IMR-90 (cell line): ENCODE measurements around the gene ZNF263. TPM values are rescaled to one million over a fixed set of nuclear protein-coding genes. Genes with fewer than 3 reads are reported as not detected.
A peak's percentile ranks its signal among the peaks of the same experiment; 100 is the strongest.

Source experiments
- ATAC-seq: fragments of 200-7000 bp; cut with Tn5 transposase; 2 replicates; pipeline ENCODE4 v1.9.1; 2020; ENCODE audit warnings: low read depth, mild to moderate bottlenecking, moderate library complexity
- BruUV-seq: library from RNA; stranded (reverse); fragments of 400-500 nt; replicated peaks from 2 replicates; lab custom pipeline; 2021; lab: Mats Ljungman, UMichigan
- CTCF ChIA-PET: fragments of 300-600 bp; formaldehyde crosslinking; extraction: SDS; loops from one replicate; lab custom pipeline; 2021; ENCODE audit warnings: antibody characterized with exemption; lab: Yijun Ruan, JAX
- POLR2A ChIA-PET: fragments of 300-600 bp; sonication (Branson Sonifier 250); formaldehyde crosslinking; loops from one replicate; lab custom pipeline; 2022; ENCODE audit warnings: antibody characterized with exemption; ENCODE audit not compliant: unreplicated experiment; lab: Charles Lee
- DNase-seq: peaks from one replicate; pipeline ENCODE4 v3.0.0; 2013
- H2AFZ ChIP-seq: replicated peaks from 2 replicates; pipeline ENCODE3; 2013; ENCODE audit warnings: low read length, mild to moderate bottlenecking; ENCODE audit not compliant: poor library complexity
- H2AK5ac ChIP-seq: 2 replicates; pipeline ENCODE4 v1.6.1; 2013; ENCODE audit warnings: low read depth, low read length, inconsistent platforms
- H2AK9ac ChIP-seq: replicated peaks from 2 replicates; pipeline ENCODE3; 2013; ENCODE audit warnings: mild to moderate bottlenecking, low read depth, low read length, moderate library complexity; ENCODE audit not compliant: poor library complexity
- H2BK120ac ChIP-seq: 2 replicates; pipeline ENCODE4 v1.6.1; 2013; ENCODE audit warnings: low read depth, low read length, inconsistent platforms
- H2BK15ac ChIP-seq: 3 replicates; pipeline ENCODE4 v1.6.1; 2013; ENCODE audit warnings: low read depth, low read length, inconsistent platforms
- H2BK20ac ChIP-seq: 2 replicates; pipeline ENCODE4 v1.6.1; 2013; ENCODE audit warnings: low read depth, mild to moderate bottlenecking, inconsistent platforms, low read length, moderate library complexity
- H2BK5ac ChIP-seq: 2 replicates; pipeline ENCODE4 v1.6.1; 2013; ENCODE audit warnings: mild to moderate bottlenecking, low read depth, low read length, inconsistent platforms; ENCODE audit not compliant: poor library complexity, severe bottlenecking
- H3K14ac ChIP-seq: replicated peaks from 2 replicates; pipeline ENCODE4 v1.6.1; 2013; ENCODE audit warnings: low read depth, low read length, inconsistent platforms
- H3K18ac ChIP-seq: 2 replicates; pipeline ENCODE4 v1.6.1; 2013; ENCODE audit warnings: low read depth, low read length, control low read depth
- H3K23ac ChIP-seq: 2 replicates; pipeline ENCODE4 v1.6.1; 2013; ENCODE audit warnings: low read depth, low read length, inconsistent platforms
- H3K27ac ChIP-seq: 2 replicates; pipeline ENCODE4 v1.5.1; 2013; ENCODE audit warnings: mild to moderate bottlenecking, control low read depth, low read length; ENCODE audit not compliant: insufficient read depth
- H3K27me3 ChIP-seq: 2 replicates; pipeline ENCODE4 v1.6.1; 2013; ENCODE audit warnings: low read length; ENCODE audit not compliant: control insufficient read depth, insufficient read depth
- H3K36me3 ChIP-seq: 2 replicates; pipeline ENCODE4 v1.6.1; 2013; ENCODE audit warnings: low read length, mixed read lengths; ENCODE audit not compliant: control insufficient read depth, insufficient read depth
- H3K4ac ChIP-seq: 2 replicates; pipeline ENCODE4 v1.6.1; 2013; ENCODE audit warnings: low read depth, low read length, inconsistent platforms
- H3K4me1 ChIP-seq: 2 replicates; pipeline ENCODE4 v1.6.1; 2013; ENCODE audit warnings: low read length, mixed read lengths; ENCODE audit not compliant: control insufficient read depth, insufficient read depth
- H3K4me2 ChIP-seq: 2 replicates; pipeline ENCODE4 v1.6.1; 2013; ENCODE audit warnings: low read depth, mild to moderate bottlenecking, control low read depth, low read length, moderate library complexity
- H3K4me3 ChIP-seq: 2 replicates; pipeline ENCODE4 v1.5.1; 2013; ENCODE audit warnings: low read depth, mild to moderate bottlenecking, control low read depth, low read length, moderate library complexity; ENCODE audit not compliant: insufficient read depth
- H3K56ac ChIP-seq: 2 replicates; pipeline ENCODE4 v1.6.1; 2013; ENCODE audit warnings: low read length, inconsistent platforms; ENCODE audit not compliant: insufficient read depth; ENCODE audit errors: extremely low read depth
- H3K79me1 ChIP-seq, 2 experiments: 2 replicates each; pipeline ENCODE4 v1.6.1; 2013; ENCODE audit warnings: low read length in 2 of 2, inconsistent platforms in 1 of 2, low read depth in 1 of 2
- H3K9ac ChIP-seq: 2 replicates; pipeline ENCODE4 v1.6.1; 2013; ENCODE audit warnings: low read depth, low read length, control low read depth
- H3K9me1 ChIP-seq: 2 replicates; pipeline ENCODE4 v1.6.1; 2013; ENCODE audit warnings: low read length, inconsistent platforms; ENCODE audit not compliant: insufficient read depth
- H3K9me3 ChIP-seq: 2 replicates; pipeline ENCODE4 v1.6.1; 2013; ENCODE audit warnings: low read length; ENCODE audit not compliant: control insufficient read depth, insufficient read depth
- H4K20me1 ChIP-seq: 2 replicates; pipeline ENCODE4 v1.6.1; 2013; ENCODE audit warnings: low read length, inconsistent platforms; ENCODE audit not compliant: insufficient read depth
- H4K5ac ChIP-seq: 2 replicates; pipeline ENCODE4 v1.6.1; 2013; ENCODE audit warnings: mild to moderate bottlenecking, low read depth, low read length, control low read depth
- H4K8ac ChIP-seq, 2 experiments: 2 replicates each; pipeline ENCODE4 v1.6.1; 2013; ENCODE audit warnings: low read depth in 2 of 2, low read length in 2 of 2, control low read depth in 1 of 2, inconsistent platforms in 1 of 2
- H4K91ac ChIP-seq: 2 replicates; pipeline ENCODE4 v1.6.1; 2013; ENCODE audit warnings: low read depth, low read length, inconsistent platforms; ENCODE audit not compliant: insufficient read depth
- BHLHE40 ChIP-seq: fragments of 150-350 bp; IDR thresholded peaks from 2 replicates; pipeline ENCODE4 v1.6.1; 2016; ENCODE audit warnings: mild to moderate bottlenecking, low read depth, low read length
- CTCF ChIP-seq: conservative IDR thresholded peaks from 2 replicates; pipeline ENCODE4 v1.5.1; 2012; ENCODE audit warnings: mild to moderate bottlenecking, low read depth, low read length, improper control_type of control experiment
- ELK1 ChIP-seq: fragments of 150-350 bp; IDR thresholded peaks from 2 replicates; pipeline ENCODE4 v1.6.1; 2016; ENCODE audit warnings: low read depth, mild to moderate bottlenecking, low read length, moderate library complexity, borderline replicate concordance
- FOS ChIP-seq: fragments of 150-350 bp; IDR thresholded peaks from 2 replicates; pipeline ENCODE4 v1.6.1; 2016; ENCODE audit warnings: low read depth, low read length
- MAFK ChIP-seq: IDR thresholded peaks from 2 replicates; pipeline ENCODE4 v1.6.1; 2012; ENCODE audit warnings: low read depth, low read length, improper control_type of control experiment
- POLR2A ChIP-seq: IDR thresholded peaks from 2 replicates; pipeline ENCODE4 v1.6.1; 2012; ENCODE audit warnings: mild to moderate bottlenecking, low read depth, low read length
- RAD21 ChIP-seq: IDR thresholded peaks from 2 replicates; pipeline ENCODE4 v1.6.1; 2012; ENCODE audit warnings: low read length, improper control_type of control experiment
- RCOR1 ChIP-seq: IDR thresholded peaks from 2 replicates; pipeline ENCODE4 v1.6.1; 2012; ENCODE audit warnings: mild to moderate bottlenecking, low read length, improper control_type of control experiment; ENCODE audit not compliant: insufficient replicate concordance
- RFX5 ChIP-seq: IDR thresholded peaks from 2 replicates; pipeline ENCODE4 v1.8.0; 2012; ENCODE audit warnings: low read depth, mild to moderate bottlenecking, low read length, moderate library complexity
- USF2 ChIP-seq: fragments of 150-350 bp; IDR thresholded peaks from 2 replicates; pipeline ENCODE4 v1.6.1; 2017; ENCODE audit warnings: mild to moderate bottlenecking, antibody characterized with exemption, low read length, low read depth
- WGBS, 2 experiments: methylation state at CpG; one replicate each; pipeline versions ENCODE4 v1.1.5 to v1.1.7; 2013; ENCODE audit warnings: missing lambda C conversion rate in 2 of 2; ENCODE audit not compliant: insufficient read length in 1 of 2; ENCODE audit errors: extremely low coverage in 2 of 2; 5-methylcytosine and 5-hydroxymethylcytosine counted together
- dilution Hi-C: fragments of 300-500 bp; cut with HindIII; formaldehyde crosslinking; loops from one replicate; pipeline ENCODE4 v1.14.3; 2018; ENCODE audit warnings: low sequenced_read_pairs; ENCODE audit not compliant: unreplicated experiment
- in situ Hi-C: fragments of 300-500 bp; cut with MboI; formaldehyde crosslinking; loops from 3 replicates; pipeline ENCODE4 v1.14.3; 2019; ENCODE audit warnings: low sequenced_read_pairs, inconsistent platforms, mixed read lengths
- intact Hi-C: fragments of 100-400 bp; cut with micrococcal nuclease; formaldehyde crosslinking; loops from 2 replicates; pipeline ENCODE4 v1.10.0; 2022
- polyA plus RNA-seq, 3 experiments: library from polyadenylated mRNA; depleted of rRNA; stranded (reverse); fragments of >200 nt; gene quantifications; 2 replicates each; pipeline ENCODE4 v1.2.3, GENCODE V29; 2012; ENCODE audit warnings: low replicate concordance in 1 of 3
- total RNA-seq: library from RNA; depleted of rRNA; stranded (reverse); fragments of >200 nt; gene quantifications from 2 replicates; pipeline ENCODE4 v1.2.3, GENCODE V29; 2012

The ZNF263 gene
- total and polyA plus RNA-seq, 2 of the 4 experiments (the other 2 are of a cell fraction): 20.8 to 40.3 TPM

- TF ChIP-seq USF2 (no peak), MAFK (no peak)
Measured at GRCh38 chr16:3305109-3306068, 22.1 kb downstream of the ZNF263 start, which contains the start of the genes TIGD7 and ZNF75A (continued).

- no peaks in the 10 kb centered on the region for H3K9me1 ChIP-seq
- no peak overlapping the region for H3K56ac ChIP-seq
- no peak overlapping the region for H2BK20ac ChIP-seq
- peaks cover 29 to 30% of the 10 kb centered on the region in 2 experiments for H3K79me1 ChIP-seq
- H3K4me3 ChIP-seq: peak overlapping the region; percentile 78
- H3K9me3 ChIP-seq: peaks cover 48% of the 10 kb centered on the region
- H3K27me3 ChIP-seq: no peaks in the 10 kb centered on the region
- CTCF ChIA-PET: no interaction called here
- H3K23ac ChIP-seq: no peak overlapping the region
- H2BK120ac ChIP-seq: no peak overlapping the region
- peaks cover 23% of the 10 kb centered on the region for H3K36me3 ChIP-seq
- H3K27ac ChIP-seq: peak overlapping the region; percentile 92
- H4K91ac ChIP-seq: no peak overlapping the region
- no peak overlapping the region for H2AK5ac ChIP-seq
- ATAC-seq: no peak
- peak overlapping the region; percentile 63 for H2BK5ac ChIP-seq
- peak overlapping the region; percentile 38; the same call in 1 of the 2 replicates for H3K14ac ChIP-seq
- 80% methylated on average over 4 of the region's 11 CpGs; no CpG with 5 or more reads in 1 of the 2 experiments for WGBS, 2 experiments
- H3K18ac ChIP-seq: 0 out of 2 replicates have a peak overlapping the region, but pooled peaks have one; percentile 1
- dilution Hi-C loops (no loop called here), in situ Hi-C loops (no loop called here), intact Hi-C loops (no loop called here)
- no peaks in the 10 kb centered on the region for H4K20me1 ChIP-seq
- peak overlapping the region; percentile 100 for H2AFZ ChIP-seq
- peak overlapping the region; percentile 76 for H3K9ac ChIP-seq
- POLR2A ChIA-PET: no interaction called here
- peak overlapping the region; percentile 95 for H3K4me2 ChIP-seq
- DNase-seq: no peak
- peak overlapping the region; percentile 93 to 96 for H4K8ac ChIP-seq
- H2AK9ac ChIP-seq: peak overlapping the region; percentile 18
- H2BK15ac ChIP-seq: no peak overlapping the region
- no TSS peak for BruUV-seq
- H3K4ac ChIP-seq: peak overlapping the region; percentile 83
- TF ChIP-seq BHLHE40 (no peak), RFX5 (no peak), FOS (no peak), CTCF (no peak), ELK1 (no peak), RCOR1 (no peak), MAFK (peak; percentile 68), RAD21 (no peak), POLR2A (no peak)
- H4K5ac ChIP-seq: peak overlapping the region; percentile 76
- H3K4me1 ChIP-seq: no peaks in the 10 kb centered on the region
Measured at GRCh38 chr16:3306078-3306477, 22.8 kb downstream of the ZNF263 start.
